SK-N-MC (cell line): ENCODE data around the gene TPRA1.

ENCODE experiments used
- DNase-seq: peaks from one replicate; pipeline ENCODE4 v3.0.0-alpha.2; 2011; ENCODE audit warnings: low read depth, low spot score
- H3K27ac ChIP-seq: fragments of 200-600 bp; sonication (generic); 2 replicates; pipeline ENCODE4 v1.5.1; 2016; ENCODE audit warnings: mixed run types
- H3K36me3 ChIP-seq: fragments of 200-600 bp; sonication (generic); 2 replicates; pipeline ENCODE4 v1.6.1; 2017; ENCODE audit warnings: antibody characterized with exemption, low read length, mixed read lengths; ENCODE audit not compliant: insufficient read depth
- H3K4me3 ChIP-seq: fragments of 200-600 bp; sonication (generic); 2 replicates; pipeline ENCODE4 v1.5.1; 2016
- H3K9ac ChIP-seq: fragments of 200-600 bp; sonication (generic); 2 replicates; pipeline ENCODE4 v1.8.0; 2017; ENCODE audit warnings: mixed run types, mixed read lengths; ENCODE audit not compliant: insufficient read length
- H3K9me3 ChIP-seq: fragments of 200-600 bp; sonication (generic); 2 replicates; pipeline ENCODE4 v1.6.1; 2017; ENCODE audit warnings: low read depth, mild to moderate bottlenecking, antibody characterized with exemption, low read length, moderate library complexity, mixed read lengths
- EZH2 ChIP-seq: fragments of 200-600 bp; sonication (generic); IDR thresholded peaks from one replicate; pipeline ENCODE4 v1.6.1; 2017; ENCODE audit warnings: antibody characterized with exemption
- FOXP2 ChIP-seq: optimal IDR thresholded peaks from 2 replicates; pipeline ENCODE3; 2011; ENCODE audit warnings: mild to moderate bottlenecking, moderate library complexity; ENCODE audit not compliant: insufficient read depth; ENCODE audit errors: extremely low read length, control extremely low read depth
- POLR2AphosphoS5 ChIP-seq: IDR thresholded peaks from 2 replicates; pipeline ENCODE4 v1.6.1; 2012; ENCODE audit warnings: mild to moderate bottlenecking, low read depth, low read length, borderline replicate concordance

TPRA1 gene

DNA sequence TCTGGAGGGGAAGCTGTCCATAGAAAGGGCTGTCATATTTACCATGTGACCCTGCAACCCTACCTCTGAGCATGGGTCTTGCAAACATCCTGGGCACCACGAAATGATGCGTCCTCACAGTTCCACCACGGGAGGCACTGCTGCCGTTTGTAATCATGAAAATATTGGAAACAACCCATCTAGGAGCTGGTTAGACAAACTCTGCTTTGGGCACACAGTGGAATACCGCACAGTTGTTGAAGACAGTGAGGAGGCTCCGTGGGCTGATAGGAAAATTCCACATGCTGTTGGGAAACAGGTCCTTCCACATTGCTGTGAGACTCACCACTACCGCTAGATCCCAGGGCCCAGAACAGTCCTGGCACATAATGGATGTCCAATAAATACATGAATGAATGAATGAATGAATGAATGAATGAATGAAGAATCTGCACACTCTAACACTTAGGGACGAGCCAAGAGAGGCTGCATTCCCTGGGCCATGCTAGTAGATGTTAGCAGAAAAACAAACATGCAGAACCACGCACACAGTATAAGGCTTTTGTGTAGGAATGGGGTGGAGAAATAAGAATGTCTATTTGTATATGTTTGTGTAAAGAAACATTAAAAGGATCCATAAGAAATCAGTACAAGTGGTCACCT lies 40.6 kb downstream of the TPRA1 start:
- DNase-seq: no peak
- Histone ChIP-seq H3K9ac (no peak overlapping the region), H3K4me3 (no peak overlapping the region), H3K36me3 (no peaks in the 10 kb centered on the region), H3K27ac (no peak overlapping the region), H3K9me3 (no peaks in the 10 kb centered on the region)
- no peak for TF ChIP-seq POLR2AphosphoS5
- TF ChIP-seq EZH2: no peak
- TF ChIP-seq FOXP2: no peak

DNA sequence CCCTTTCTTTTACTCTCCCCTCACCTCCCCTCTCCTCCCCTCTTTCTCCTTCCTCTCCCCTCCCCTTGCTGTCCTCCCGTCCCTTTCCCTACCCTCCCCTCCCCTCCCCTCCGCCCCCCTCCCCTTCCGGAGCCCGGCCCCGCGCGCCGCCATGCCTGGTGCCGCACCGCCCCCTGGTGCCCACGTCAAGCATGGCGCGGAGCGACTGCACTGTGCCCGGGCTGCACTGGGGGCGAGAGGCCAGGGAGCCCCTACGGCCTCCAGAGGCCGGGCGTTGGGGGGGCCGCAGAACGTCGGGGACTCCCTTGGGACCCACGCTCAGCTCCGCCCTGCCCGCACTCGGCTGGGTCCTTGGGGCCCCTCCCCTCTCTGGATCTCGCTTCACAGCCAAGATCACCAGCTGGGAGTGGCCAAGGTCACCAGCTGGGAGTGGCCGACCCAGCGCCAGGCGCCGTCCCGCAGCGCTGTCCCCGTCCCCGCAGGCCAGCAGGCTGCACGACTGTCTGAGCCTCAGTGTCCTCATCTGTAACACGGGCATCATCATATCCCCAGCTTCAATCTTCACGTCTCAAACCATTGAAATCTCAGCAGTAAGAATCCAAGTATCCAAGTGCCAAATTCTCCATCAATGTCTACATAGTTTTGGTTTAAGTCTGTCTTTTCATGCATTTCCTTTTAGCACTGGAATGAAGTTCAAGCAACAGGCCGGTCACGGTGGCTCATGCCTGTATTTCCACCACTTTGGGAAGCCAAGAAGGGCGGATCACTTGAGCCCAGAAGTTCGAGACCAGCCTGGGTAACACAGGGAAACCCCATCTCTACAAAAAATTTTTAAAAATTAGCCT lies 42.5 kb downstream of the TPRA1 start:
- peak overlapping the region; percentile 64 for H3K9ac ChIP-seq

GRCh38 chr3:127546970-127547733 lies 43.4 kb downstream of the TPRA1 start:
- H3K36me3 ChIP-seq: no peaks in the 10 kb centered on the region
- no peak overlapping the region; the same call in 1 of the 2 replicates for H3K27ac ChIP-seq
- no peak overlapping the region for H3K4me3 ChIP-seq
- no peaks in the 10 kb centered on the region for H3K9me3 ChIP-seq
- TF ChIP-seq POLR2AphosphoS5 (no peak), FOXP2 (no peak), EZH2 (no peak)
- no peak for DNase-seq
- no peak overlapping the region for H3K9ac ChIP-seq

More for the DNA sequence above, 42.5 kb downstream of the TPRA1 start:
- DNase-seq: no peak
- TF ChIP-seq FOXP2 (no peak), EZH2 (no peak), POLR2AphosphoS5 (no peak)
- no peaks in the 10 kb centered on the region for H3K36me3 ChIP-seq
- peak overlapping the region; percentile 76 for H3K4me3 ChIP-seq
- H3K27ac ChIP-seq: no peak overlapping the region
- no peaks in the 10 kb centered on the region for H3K9me3 ChIP-seq

- no peak overlapping the region for H3K9ac ChIP-seq
Observed at GRCh38 chr3:127546554-127546953, 44.0 kb downstream of the TPRA1 start.

DNA sequence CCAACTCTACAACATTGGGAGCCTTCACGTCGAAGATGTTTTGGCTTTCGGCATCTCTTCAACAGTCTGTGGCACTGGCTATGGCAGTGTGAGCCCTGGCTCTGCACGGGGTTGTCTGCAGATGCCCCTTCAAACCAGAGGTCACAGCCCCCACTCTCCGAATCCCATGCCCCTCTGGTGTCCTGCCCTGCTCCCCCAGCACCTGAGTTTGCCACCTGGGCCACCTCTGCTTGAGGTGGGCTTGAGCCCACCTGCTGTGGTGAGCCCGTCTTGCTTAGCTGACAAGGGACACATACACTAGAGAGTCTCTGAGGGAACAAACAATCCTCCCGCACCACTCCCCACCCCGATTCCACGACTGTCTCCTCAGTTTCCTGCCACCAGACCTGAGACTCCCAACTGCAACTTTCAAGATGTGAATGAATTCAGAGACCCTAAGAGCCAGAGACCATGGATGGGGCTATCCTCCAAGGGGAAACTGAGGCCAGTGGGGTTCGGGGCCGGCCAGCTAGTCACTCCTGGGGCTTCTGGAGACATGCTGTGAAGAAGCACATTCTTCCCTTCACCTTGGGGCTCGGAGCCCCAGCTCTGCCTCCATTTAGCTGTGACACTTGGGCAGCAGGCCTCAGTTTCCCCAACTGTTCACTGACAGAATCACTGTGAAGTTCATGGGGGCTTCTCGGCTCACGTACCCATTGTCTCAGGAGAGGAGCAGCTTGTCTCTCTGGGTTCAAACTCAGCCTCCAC lies 44.6 kb downstream of the TPRA1 start:
- H3K27ac ChIP-seq: no peak overlapping the region

More at GRCh38 chr3:127546554-127546953, 44.0 kb downstream of the TPRA1 start:
- no peaks in the 10 kb centered on the region for H3K9me3 ChIP-seq
- H3K36me3 ChIP-seq: no peaks in the 10 kb centered on the region
- TF ChIP-seq FOXP2: no peak
- TF ChIP-seq EZH2: no peak
- TF ChIP-seq POLR2AphosphoS5: no peak
- no peak overlapping the region for H3K27ac ChIP-seq
- H3K4me3 ChIP-seq: no peak overlapping the region
- DNase-seq: no peak

GRCh38 chr3:127545216-127545615 lies 45.3 kb downstream of the TPRA1 start:
- DNase-seq: no peak
- TF ChIP-seq FOXP2: no peak
- no peak for TF ChIP-seq POLR2AphosphoS5
- TF ChIP-seq EZH2: no peak
- Histone ChIP-seq H3K4me3 (no peak overlapping the region), H3K27ac (no peak overlapping the region), H3K9me3 (no peaks in the 10 kb centered on the region), H3K9ac (no peak overlapping the region), H3K36me3 (no peaks in the 10 kb centered on the region)

More for the DNA sequence above, 44.6 kb downstream of the TPRA1 start:
- Histone ChIP-seq H3K36me3 (no peaks in the 10 kb centered on the region), H3K9me3 (no peaks in the 10 kb centered on the region), H3K9ac (no peak overlapping the region), H3K4me3 (no peak overlapping the region)
- no peak for DNase-seq
- TF ChIP-seq POLR2AphosphoS5: no peak
- no peak for TF ChIP-seq FOXP2

DNA sequence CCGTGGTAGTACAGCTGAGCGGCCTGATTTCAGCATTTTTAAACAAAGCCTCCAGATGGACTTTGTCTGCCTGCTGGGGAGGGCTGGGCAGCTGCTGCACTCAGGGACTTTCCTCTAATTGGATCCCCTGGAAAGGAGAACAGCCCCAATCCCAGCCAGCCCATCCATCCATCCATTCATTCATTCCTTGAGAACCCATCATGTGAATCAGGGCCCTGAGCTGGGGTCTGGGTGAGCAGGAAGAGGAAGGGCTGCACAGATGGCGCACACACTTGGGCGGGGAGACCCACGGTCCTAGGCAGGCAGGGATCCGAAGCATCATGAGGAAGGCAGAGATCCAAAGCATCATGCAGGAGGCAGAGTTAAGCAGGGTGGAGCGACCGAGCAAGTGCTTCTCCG lies 45.7 kb downstream of the TPRA1 start:
- Histone ChIP-seq H3K36me3 (no peaks in the 10 kb centered on the region), H3K9ac (no peak overlapping the region), H3K9me3 (no peaks in the 10 kb centered on the region), H3K27ac (no peak overlapping the region), H3K4me3 (no peak overlapping the region)
- TF ChIP-seq EZH2: no peak
- no peak for TF ChIP-seq FOXP2
- TF ChIP-seq POLR2AphosphoS5: no peak
- no peak for DNase-seq
